ENCODE data around the gene TTLL11.

TTLL11 gene

DNA sequence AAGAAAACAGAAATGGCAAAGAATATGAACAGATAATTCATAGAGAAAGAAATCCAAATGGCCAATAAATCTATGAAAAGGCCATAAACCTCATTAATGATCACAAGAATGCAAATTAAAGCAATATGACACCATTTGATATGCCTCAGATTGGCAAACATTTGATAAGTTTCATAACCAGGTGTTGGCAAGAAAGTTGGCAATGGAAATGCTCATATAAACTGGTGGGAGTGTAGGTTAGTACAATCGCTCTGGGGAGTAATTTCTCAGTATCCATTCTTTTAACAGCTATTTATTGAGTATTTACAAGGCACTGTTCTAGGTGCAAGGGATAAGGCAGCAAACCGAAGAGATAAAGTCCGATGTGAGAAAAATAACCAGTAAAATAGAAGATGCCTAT lies 154.5 kb downstream of the TTLL11 start:
- Histone ChIP-seq H3K36me3 (replicated peaks) (no peaks in the 10 kb centered on the region), H3K27ac (no peak overlapping the region), H3K4me3 (ENCODE audit: low read depth, low read length) (no peak overlapping the region), H3K27me3 (replicated peaks) (no peaks in the 10 kb centered on the region)
- in situ Hi-C loops (cut with HindIII; ENCODE audit: low pct_ligation_motif_present, low sequenced_read_pairs): no loop called here
- TF ChIP-seq, protein P1, sequence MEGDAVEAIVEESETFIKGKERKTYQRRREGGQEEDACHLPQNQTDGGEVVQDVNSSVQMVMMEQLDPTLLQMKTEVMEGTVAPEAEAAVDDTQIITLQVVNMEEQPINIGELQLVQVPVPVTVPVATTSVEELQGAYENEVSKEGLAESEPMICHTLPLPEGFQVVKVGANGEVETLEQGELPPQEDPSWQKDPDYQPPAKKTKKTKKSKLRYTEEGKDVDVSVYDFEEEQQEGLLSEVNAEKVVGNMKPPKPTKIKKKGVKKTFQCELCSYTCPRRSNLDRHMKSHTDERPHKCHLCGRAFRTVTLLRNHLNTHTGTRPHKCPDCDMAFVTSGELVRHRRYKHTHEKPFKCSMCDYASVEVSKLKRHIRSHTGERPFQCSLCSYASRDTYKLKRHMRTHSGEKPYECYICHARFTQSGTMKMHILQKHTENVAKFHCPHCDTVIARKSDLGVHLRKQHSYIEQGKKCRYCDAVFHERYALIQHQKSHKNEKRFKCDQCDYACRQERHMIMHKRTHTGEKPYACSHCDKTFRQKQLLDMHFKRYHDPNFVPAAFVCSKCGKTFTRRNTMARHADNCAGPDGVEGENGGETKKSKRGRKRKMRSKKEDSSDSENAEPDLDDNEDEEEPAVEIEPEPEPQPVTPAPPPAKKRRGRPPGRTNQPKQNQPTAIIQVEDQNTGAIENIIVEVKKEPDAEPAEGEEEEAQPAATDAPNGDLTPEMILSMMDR (IDR thresholded peaks at IDR 0.05; ENCODE audit: low read depth, low read length, missing control alignments): no peak
- no peak for DNase-seq

DNA sequence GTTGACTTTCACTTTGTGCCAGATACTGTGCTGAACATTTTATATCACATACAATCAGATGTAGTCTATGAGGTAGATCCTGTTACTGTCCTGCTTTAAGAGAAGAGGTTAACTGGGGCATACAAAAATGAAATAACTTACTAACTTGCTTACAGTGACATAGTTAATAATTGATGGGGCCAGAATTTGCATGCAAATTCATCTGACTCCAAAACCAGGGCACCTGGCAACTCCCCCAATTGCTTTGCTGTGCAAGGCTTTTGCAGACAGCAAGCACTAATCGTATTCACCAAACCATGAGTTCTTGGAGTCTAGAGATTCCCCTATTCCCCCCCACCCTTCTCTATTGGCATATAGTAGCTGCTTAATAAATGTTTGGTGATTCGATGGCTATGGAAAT lies 155.9 kb downstream of the TTLL11 start:
- Histone ChIP-seq H3K4me3 (ENCODE audit: low read depth, low read length) (no peak overlapping the region), H3K27me3 (replicated peaks) (no peaks in the 10 kb centered on the region), H3K36me3 (replicated peaks) (no peaks in the 10 kb centered on the region), H3K27ac (no peak overlapping the region)
- in situ Hi-C loops (cut with HindIII; ENCODE audit: low pct_ligation_motif_present, low sequenced_read_pairs): no loop called here
- TF ChIP-seq, protein P1 (IDR thresholded peaks at IDR 0.05; ENCODE audit: low read depth, low read length, missing control alignments): no peak
- no peak for DNase-seq

DNA sequence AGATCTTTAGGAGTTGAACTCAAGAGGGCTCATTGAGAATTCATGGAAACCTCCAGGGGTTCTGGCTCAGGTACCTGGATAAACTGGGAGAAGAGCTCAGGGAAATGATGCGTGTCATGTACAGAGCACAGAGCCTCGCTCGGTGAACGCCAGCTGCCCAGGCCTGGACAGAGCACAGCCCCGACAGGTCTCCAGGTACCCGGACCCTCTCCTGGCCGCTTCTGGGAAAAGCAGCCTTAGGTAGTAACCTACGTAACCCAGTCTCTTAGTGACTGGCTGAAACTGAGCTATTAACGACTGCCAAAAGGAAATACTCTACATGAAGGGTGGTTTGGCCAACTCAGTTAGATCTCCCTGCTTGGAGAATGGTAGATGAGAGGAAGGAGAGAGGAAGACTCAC lies 157.4 kb downstream of the TTLL11 start:
- H3K27me3 ChIP-seq (replicated peaks): no peaks in the 10 kb centered on the region
- TF ChIP-seq, protein P1 (IDR thresholded peaks at IDR 0.05; ENCODE audit: low read depth, low read length, missing control alignments): no peak
- in situ Hi-C loops (cut with HindIII; ENCODE audit: low pct_ligation_motif_present, low sequenced_read_pairs): no loop called here

DNA sequence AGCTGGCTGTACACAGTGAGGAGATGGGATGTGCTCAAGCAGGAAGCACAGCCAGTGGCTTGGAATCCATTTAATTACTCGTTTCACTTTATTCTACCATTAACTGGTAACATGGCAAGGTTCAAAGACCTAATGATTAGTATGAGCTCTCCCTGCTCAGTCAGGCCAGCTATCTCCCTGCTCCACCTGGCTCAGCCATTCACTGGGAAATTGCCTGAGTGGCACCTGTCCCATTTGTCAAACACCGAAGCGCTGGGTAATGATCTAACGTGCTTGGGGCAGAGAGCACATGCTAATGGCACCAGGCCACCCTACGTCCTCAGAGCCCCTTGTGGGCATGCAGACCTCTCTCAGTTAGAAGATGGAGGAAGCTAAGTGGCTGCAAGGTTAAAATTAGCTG lies 162.2 kb downstream of the TTLL11 start:
- no peak for DNase-seq
- H3K27ac ChIP-seq: no peak overlapping the region
- H3K36me3 ChIP-seq (replicated peaks): no peaks in the 10 kb centered on the region
- TF ChIP-seq, protein P1 (IDR thresholded peaks at IDR 0.05; ENCODE audit: low read depth, low read length, missing control alignments): no peak
- H3K27me3 ChIP-seq (replicated peaks): no peaks in the 10 kb centered on the region
- in situ Hi-C loops (cut with HindIII; ENCODE audit: low pct_ligation_motif_present, low sequenced_read_pairs): no loop called here
- H3K4me3 ChIP-seq (ENCODE audit: low read depth, low read length): no peak overlapping the region

More for the DNA sequence above, 157.4 kb downstream of the TTLL11 start:
- Histone ChIP-seq H3K4me3 (ENCODE audit: low read depth, low read length) (no peak overlapping the region), H3K36me3 (replicated peaks) (no peaks in the 10 kb centered on the region), H3K27ac (no peak overlapping the region)
- no peak for DNase-seq

DNA sequence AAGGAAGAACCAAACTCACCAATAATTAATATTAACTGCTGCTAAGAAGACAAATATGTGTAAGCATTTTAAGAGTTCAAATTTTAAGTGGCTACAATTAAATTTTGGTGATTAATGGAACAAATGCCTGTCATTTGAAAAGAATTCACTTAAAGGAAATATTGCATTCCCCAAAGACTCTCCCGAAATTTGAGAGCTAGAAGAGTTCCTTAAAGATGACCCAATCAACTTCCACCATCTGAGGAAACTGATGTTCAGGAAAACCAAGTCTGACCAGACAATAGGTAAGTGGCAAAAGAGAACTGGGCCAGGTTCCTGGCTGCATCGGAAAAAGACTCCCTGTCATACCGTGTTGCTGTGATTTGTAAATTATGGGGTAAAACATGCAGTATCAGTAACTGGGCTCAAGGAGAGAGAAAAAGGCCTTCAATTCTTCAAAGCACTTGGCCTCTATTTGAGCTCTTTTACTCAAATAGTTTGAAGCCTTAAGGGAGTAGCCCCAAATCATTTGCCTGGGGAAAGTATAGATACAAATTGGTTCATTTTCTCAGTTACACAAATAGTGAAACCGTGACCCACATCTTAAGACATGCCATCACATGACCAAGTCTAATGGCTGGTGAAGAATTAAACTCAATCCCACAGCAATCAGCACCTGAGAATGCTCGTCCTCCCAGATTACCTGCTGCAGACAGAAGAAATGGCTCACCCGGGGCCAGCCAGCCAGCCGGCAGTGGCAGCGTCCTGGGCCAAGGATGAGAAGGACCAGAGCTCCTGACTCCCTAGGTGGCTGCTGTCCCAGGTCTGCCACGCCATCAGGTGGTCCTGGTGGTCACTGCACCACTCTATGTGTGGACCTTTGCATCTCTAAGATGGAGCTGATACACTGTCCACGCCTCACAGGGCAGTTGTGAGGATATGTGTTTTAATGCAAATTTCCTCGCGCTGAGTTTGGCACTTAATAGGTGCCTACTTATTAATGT lies 162.9 kb downstream of the TTLL11 start:
- TF ChIP-seq, protein P1 (IDR thresholded peaks at IDR 0.05; ENCODE audit: low read depth, low read length, missing control alignments): peak; percentile 54
- Histone ChIP-seq H3K27me3 (replicated peaks) (no peaks in the 10 kb centered on the region), H3K27ac (no peak overlapping the region), H3K36me3 (replicated peaks) (no peaks in the 10 kb centered on the region), H3K4me3 (ENCODE audit: low read depth, low read length) (no peak overlapping the region)
- in situ Hi-C loops (cut with HindIII; ENCODE audit: low pct_ligation_motif_present, low sequenced_read_pairs): no loop called here
- no peak for DNase-seq
